ENCODE results near the gene ZFP1.
"Not testable (repeated sequence)": the region's sequence is repeated elsewhere in the genome, so short reads cannot be mapped to it uniquely, and the experiment has no call there.

Gene ZFP1

GRCh38 chr16:75113541-75114121 lies 34.7 kb upstream of the ZFP1 start:
- no peak for DNase-seq

- no peak for DNase-seq
Measured at GRCh38 chr16:75114179-75114945, 34.0 kb upstream of the ZFP1 start.

GRCh38 chr16:75114946-75115825 lies 33.1 kb upstream of the ZFP1 start:
- DNase-seq = no peak

DNA sequence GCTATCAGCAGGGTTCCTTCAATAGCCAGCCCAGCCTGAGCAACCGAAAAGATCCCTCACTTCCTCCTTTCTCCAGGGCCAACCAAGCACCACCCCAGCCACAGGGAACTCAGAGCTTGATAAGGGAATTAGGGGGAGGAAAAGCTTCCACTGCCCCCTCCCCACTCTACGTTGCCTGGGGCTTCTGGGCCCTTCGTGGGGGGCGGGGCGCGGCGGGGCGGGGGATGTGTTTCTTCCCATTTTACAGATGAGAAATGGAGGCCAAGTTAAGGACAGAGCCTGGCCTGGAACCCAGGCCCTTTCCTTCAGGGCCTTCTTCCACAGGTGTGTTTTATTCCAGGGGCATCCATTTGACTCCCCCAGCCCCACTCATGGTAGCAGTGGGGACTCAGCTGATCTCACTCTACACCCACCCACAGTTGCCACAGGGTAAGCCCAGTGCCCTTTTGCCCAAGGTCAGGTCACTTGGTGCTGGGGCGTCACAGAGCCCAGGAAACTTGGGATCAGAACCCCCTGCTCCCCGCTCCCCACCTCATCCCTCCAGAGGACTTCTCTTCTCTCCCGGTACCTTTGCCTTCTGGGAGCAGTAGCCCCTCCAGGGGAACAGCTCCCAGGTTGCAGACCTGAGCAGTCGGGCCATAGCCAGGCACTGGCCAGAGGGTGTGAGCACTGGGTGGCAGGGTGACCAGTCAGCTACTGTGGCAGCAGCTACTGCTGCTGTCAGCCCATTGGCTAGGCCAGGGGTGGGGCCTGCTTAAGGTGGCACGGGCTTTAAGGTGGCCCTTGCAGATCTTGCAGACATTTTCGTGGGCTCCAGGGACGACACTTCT lies 32.0 kb upstream of the ZFP1 start, which contains the start of gene LDHD:
Gene LDHD (minus strand): TSS at position 700 of the 830 bp plus-strand sequence. CDS start 60 bp downstream, at position 640.
- no peak for DNase-seq

DNA sequence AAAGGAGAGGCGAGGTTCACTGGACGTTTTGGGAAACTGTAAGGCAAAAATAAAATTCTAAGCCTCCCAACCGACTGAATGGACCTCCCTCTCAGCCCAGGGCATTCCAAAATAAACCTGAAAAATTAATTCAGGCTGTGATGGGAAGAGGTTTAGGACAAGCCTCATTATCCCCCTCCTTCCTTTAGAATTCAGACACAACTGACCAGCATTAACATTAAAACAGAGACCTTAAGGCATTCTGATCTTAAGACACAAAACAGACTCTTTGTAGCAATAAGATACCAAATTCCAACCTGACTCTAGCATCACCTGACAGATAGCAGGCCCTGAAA lies 31.4 kb upstream of the ZFP1 start:
- DNase-seq = no peak

- DNase-seq = no peak
Measured at GRCh38 chr16:75118943-75119539, 29.3 kb upstream of the ZFP1 start.

- no peak for DNase-seq
Measured at GRCh38 chr16:75120253-75120652, 28.1 kb upstream of the ZFP1 start.

DNA sequence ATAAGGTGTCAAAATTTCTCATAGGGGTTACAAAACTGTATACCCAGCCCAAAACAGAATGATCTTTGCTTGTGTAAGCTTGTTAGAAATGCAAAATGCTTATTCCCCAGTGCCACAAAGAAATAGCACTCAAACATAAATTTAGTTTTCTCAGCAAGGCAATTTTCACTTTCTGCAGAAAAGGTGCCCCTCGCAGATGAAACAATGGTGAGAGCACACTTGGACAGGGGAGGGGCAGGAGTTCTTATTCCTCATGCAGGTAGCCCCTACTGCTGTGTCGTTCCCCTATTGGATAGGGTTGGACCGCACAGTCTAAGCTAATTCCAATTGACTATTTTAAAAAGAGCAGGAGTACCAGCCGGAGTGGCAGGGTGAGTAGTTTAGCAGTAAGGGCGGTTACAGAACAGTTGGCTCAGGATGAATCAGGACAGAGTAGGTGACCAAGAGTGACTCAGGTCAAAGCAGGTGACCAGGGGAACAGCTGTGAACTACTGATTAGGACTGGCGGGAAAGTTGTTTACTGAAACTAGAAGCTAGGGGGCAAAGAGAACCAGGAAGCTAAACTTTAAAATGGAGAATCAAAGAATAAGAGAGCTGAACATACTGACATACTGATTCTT lies 26.3 kb upstream of the ZFP1 start:
- no peak for DNase-seq

DNA sequence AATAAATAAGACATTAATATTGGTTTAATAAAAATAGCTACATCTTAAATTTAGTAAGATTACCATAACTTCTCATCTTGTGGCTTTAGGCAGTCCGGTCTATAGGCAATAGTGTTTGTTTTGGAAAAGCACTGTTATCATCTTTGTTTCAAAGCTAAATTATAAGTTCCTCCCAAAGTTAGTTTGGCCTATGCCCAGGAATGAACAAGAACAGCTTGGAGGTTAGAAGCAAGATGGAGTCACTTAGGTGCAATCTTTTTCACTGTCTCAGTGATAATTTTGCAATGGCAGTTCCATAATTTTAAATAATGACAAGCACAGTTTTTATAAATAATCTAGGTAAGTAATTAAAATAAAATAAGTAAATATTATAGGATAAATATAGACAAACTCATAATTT lies 25.7 kb upstream of the ZFP1 start:
- no peak for DNase-seq

DNA sequence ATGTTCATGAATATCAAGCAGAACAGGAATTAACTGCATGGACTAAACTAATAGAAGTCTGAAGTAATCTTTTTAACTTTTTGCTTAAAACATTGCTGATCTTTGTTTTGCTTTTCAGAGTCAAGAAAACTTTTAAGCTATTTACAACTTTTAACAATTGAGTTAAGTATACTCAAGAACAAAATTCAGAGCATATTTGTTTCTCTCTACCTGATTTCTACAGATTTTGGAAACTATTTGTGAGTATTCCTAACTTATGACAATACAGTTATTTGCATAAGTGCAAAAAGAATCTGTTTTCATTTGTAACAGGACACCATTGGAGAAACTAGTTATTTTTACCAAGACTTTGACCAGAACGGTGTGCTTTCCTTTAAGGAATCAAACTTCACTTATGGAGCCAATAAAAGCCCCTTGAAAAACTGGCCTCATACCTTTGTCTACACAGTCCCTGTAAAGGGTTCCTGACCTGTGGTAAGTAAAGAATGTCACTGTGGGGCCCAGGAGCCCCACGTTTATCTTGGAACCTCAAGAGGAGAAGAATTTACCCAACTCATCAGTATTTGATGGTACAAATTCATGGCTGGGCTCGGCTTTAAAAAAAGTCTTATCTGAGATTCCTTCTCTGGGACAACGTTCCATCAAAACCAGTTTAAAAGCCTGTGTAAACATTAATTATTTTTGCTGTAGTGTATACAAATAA lies 20.5 kb upstream of the ZFP1 start:
- no peak for DNase-seq

- DNase-seq = not testable (repeated sequence)
Measured at GRCh38 chr16:75129421-75130149, 18.7 kb upstream of the ZFP1 start.

GRCh38 chr16:75130150-75130771 lies 18.1 kb upstream of the ZFP1 start:
- no peak for DNase-seq

DNA sequence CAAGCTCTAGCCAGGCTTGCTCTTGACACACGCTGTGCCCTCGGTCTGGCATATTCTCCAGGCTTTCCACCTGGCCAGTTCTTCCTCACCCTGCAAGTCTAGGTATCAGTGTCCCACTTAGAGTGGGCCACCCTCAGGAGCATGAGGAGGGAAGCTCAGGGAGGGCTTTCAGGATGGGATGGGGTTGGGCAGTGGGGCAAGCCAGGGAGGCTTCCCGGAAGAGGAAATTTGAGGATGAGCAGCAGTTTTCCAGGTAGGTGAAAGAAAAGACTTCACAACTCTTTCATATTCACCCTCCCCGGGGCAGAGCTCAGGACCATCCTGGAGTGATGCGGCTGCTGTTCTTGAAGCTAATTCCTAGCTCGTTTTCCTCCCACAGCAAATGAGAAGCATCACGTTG lies 17.2 kb upstream of the ZFP1 start:
- no peak for DNase-seq

- DNase-seq = no peak
Measured at GRCh38 chr16:75138233-75138632, 10.1 kb upstream of the ZFP1 start.

DNA sequence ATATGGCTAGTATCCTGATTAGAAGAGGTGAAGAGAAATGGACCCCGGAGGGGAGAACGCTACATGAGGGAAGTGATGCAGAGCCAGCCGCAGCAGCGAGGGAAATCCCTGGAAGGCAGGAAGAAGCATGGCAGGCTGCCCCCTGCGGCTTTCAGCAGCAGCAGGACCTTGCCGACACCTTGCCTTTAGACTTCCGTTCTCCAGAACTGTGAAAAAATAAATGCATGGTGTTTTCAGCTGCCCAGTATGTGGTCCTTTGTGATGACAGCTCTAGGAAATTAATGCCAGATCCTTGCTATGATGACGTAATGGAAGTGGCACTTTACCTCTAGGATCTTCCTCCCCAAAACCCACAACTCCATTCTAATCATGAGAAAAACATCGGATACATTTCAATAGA lies 9.7 kb upstream of the ZFP1 start:
- DNase-seq = no peak

DNA sequence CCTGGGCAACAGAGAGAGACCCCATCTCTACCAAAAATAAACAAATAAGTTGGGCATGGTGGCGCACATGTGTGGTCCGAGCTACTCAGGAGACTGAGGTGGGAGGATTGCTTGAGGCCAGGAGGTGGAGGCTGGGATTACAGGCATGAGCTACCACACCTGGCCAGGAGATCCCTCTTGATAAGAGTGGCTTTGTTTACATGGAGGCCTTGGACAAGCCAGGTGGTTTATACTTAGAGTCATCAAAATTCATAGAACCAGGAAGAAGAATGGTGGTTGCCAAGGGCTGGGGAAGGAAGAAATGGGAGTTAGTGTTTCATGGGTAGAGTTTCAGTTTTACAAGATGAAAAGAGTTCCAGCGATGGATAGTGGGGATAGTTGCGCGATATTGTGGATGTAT lies 8.8 kb upstream of the ZFP1 start:
- no peak for DNase-seq

GRCh38 chr16:75143941-75144340 lies 4.4 kb upstream of the ZFP1 start:
- no peak for DNase-seq

DNA sequence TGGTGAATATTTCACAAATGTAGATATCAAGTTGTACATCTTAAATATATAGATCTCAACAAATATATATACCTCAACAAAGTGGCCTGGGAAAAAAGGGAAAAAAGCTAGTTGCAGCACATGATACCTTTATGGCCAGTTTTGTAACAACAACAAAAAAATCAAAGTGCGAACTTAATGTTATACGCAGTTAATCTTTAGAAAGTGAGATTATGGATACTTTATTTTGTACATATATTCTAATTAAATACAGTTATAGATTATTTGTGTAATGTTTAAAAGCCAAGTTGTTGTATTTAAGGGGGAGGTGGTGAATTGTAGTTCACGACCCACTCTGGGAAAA lies 385 bp upstream of the ZFP1 start:
- no peak for DNase-seq

DNA sequence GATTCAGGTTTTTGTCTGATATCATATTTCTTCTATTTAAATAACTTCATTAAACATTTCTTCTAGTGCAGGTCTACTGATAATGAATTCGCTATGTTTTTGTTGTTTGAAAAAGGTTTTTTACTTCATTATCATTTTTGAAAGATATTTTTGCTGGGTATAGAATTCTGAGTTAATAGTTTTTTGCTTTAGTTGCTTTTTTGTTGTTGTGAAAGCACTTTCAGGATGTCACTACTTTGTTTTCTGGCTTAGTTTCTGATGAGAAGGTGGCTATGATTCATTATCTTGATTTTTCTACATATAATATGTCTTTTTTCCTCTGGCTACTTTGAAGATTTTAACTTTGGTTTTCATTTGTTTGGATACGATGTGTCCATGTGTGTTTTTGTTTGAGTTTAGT lies 3.5 kb downstream of the ZFP1 start:
- DNase-seq = no peak

DNA sequence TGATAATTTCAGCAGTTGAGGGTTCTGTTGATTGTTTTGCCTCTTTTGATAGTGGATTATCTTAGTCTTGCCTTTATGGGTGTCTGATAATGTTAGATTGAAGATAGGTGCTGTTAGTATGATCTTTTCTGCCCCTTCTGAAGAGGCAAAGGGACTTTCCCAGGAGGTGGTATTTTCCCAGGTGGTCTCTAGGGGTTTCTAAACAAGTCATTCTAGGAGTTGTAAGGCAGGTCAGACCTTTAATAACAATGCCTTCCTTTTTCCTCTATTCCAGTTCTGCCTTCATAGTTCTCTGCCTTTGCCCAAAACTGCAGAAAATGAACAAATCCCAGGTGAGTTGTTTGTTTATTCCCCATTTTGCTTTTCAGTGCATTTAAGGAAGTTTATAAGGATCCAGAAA lies 4.3 kb downstream of the ZFP1 start:
- DNase-seq = no peak
